GM19025 (cell line): ENCODE measurements around the gene SORCS2.
"Not testable (repeated sequence)": the region's sequence is repeated elsewhere in the genome, so short reads cannot be mapped to it uniquely, and the experiment has no call there.

Experiments
- ATAC-seq: cut with Tn5 transposase; IDR thresholded peaks from one replicate; pipeline ENCODE4 v1.9.1; 2021; ENCODE audit warnings: mild to moderate bottlenecking, low read depth, moderate library complexity; ENCODE audit not compliant: unreplicated experiment

The SORCS2 gene

DNA sequence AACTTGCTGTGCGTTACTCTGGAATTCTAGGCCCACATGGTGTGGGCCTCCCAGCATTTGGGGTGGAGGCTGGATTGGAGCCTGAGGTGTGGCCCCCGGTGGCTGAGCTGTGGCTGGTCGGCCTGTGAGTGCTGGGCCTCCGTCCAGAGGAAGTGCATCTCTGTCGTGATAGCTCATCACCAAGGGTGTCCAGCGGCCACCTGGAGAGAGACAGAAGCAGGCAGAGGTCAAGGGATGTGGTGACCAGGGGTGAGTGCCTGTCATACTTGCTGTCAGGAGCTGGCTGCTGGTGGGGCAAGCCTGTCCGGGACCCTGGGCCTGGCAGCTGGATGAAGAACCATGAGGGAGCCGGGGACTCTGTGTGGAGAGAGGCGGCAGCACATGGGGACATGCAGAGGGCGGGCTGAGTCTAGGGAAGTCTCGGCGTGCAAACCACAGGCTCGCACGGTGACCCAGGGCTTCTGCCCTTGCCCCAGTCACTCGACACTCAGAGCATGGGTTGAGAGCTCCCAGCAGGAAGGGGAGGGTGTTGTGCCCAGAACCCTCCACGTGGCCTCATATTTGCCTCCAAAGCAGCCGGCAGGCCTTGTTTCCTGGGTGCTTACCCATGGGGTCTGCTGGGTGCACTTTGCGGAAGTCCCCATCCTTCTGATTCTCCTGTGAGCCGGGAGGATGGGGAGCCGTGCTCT lies 6.2 kb downstream of the SORCS2 start:
- no peak for ATAC-seq

- ATAC-seq, result no peak
Measured at GRCh38 chr4:7199129-7199725, 6.9 kb downstream of the SORCS2 start.

- ATAC-seq, result no peak
Measured at GRCh38 chr4:7199771-7200441, 7.6 kb downstream of the SORCS2 start.

GRCh38 chr4:7200801-7201200 lies 8.5 kb downstream of the SORCS2 start:
- no peak for ATAC-seq

GRCh38 chr4:7201420-7202305 lies 9.3 kb downstream of the SORCS2 start:
- no peak for ATAC-seq

DNA sequence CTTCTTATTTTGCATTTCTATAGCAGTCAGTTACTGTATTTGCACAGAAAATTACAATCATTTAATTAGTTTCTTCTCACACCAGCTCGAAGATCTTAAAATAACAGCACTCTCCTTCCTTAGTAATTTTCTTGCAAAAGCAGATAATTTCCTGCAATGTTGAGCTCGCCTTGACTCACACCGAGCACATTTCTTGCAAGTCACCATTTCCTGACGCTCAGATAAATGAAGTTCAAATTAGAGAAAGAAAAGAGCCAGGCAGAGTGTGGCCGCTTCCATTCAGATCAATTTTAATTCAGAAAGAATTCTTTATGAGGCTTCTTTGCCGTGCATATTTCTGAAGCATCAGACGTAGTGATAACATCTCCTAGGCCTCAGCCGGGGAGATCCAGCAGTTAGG lies 10.1 kb downstream of the SORCS2 start:
- ATAC-seq, result no peak

- no peak for ATAC-seq
Measured at GRCh38 chr4:7204656-7205387, 12.5 kb downstream of the SORCS2 start.

- no peak for ATAC-seq
Measured at GRCh38 chr4:7206385-7206784, 14.0 kb downstream of the SORCS2 start.

- no peak for ATAC-seq
Measured at GRCh38 chr4:7206911-7207567, 14.7 kb downstream of the SORCS2 start.

- no peak for ATAC-seq
Measured at GRCh38 chr4:7207628-7208231, 15.4 kb downstream of the SORCS2 start.

GRCh38 chr4:7208509-7209451 lies 16.4 kb downstream of the SORCS2 start:
- no peak for ATAC-seq

DNA sequence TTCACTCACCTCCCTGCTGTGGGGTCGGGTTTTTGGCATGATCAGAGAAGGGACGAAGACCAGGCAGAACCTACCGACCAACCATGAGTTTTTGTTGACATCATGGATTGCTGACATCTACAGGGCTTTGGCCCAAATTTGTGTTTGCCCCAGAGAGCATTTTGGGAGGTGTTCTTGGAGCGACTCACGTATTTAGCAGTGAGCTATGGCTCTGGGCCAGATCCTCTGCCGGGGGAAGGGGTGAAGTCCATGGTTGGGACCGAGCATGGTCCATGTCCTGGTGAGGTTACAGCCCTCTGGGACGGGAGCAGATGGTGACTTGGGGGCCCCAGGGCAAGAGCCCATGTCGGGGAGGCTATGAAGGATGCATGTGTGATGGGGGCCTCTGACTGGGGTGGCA lies 17.4 kb downstream of the SORCS2 start:
- ATAC-seq, result no peak

- ATAC-seq, result no peak
Measured at GRCh38 chr4:7210824-7211223, 18.5 kb downstream of the SORCS2 start.

DNA sequence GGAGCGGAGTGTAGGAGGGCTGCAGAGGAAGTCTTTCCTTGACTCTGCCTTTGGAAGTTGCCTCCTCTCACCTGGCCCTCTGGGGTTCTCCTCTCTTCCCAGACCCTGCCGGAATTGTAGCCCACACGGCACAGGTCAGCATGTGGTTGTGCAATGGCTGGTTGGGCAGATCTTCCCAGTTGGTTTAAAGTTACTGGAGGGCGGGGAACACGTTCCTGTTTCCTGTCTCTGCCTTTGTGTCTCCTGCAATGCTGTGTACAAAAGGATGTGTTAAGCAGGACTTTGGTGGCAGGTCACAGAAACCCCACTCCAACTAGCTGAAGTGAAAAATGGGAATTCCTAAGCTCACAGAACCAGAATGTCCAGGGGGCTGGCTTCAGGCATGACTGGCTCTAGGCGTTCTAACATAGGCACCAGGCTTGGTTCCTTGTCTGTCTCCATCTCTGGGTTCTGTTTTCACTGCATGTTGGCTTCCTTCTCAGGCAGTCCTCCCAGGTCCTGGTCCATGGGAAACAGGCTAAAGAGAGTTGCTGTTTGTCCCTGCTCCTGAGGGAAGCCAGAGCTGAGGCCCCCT lies 19.9 kb downstream of the SORCS2 start:
- no peak for ATAC-seq

DNA sequence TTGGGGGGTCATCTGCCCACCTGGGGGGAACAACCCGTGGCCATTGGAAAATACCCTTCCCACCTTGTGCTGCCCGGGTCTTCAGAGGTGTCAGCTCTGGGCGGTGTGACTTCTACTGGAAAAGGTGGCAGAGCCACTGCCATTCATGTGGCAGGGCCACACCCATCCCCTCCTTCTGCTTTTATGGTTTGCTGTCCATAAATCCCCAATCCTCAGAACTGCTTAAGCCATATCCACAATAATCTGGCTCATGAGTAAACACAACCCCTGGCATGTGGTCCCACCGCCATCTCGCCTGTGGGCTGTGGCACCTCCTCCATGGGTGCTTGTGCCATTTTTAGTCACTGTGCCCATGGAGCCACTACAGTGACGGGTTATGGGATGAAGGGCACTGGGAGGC lies 20.6 kb downstream of the SORCS2 start:
- ATAC-seq, result no peak

- ATAC-seq, result no peak
Measured at GRCh38 chr4:7213807-7214206, 21.5 kb downstream of the SORCS2 start.

- no peak for ATAC-seq
Measured at GRCh38 chr4:7214359-7214758, 22.0 kb downstream of the SORCS2 start.

DNA sequence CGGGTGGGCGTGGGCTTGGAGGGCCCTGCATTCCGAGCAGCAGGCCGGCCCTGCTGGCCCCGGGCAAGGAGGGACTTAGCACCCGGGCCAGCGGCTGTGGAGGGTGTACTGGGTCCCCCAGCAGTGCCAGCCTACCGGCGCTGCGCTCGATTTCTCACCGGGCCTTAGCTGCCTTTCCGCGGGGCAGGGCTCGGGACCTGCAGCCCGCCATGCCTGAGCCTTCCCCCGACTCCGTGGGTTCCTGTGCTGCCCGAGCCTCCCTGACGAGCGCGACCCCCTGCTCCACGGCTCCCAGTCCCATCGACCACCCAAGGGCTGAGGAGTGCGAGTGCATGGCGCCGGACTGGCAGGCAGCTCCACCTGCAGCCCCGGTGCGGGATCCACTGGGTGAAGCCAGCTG lies 22.8 kb downstream of the SORCS2 start:
- not testable (repeated sequence) for ATAC-seq
